Hematopoietic multipotent progenitor cell treated with erythropoietin and hydrocortisone succinate and interleukin-3 and kit ligand, for 8 days (in vitro differentiated cells): ENCODE data around the gene KRT77.

Source experiments
- DNase-seq: peaks from one replicate; pipeline ENCODE4 v3.0.0-alpha.2; 2015

The KRT77 gene

GRCh38 chr12:52691076-52691840, 12.1 kb downstream of the KRT77 start:
- DNase-seq: no peak

- no peak for DNase-seq
These were observed 12.8 kb downstream of the KRT77 start for GRCh38 chr12:52690351-52691075.

GRCh38 chr12:52689936-52690335, 13.4 kb downstream of the KRT77 start:
- DNase-seq: no peak

- no peak for DNase-seq
These were observed 14.1 kb downstream of the KRT77 start for GRCh38 chr12:52689239-52689638.

GRCh38 chr12:52688481-52688880, 14.8 kb downstream of the KRT77 start:
- no peak for DNase-seq

- DNase-seq: peak; percentile 50
These were observed 15.6 kb downstream of the KRT77 start for GRCh38 chr12:52687497-52688385.

GRCh38 chr12:52686756-52687487, 16.4 kb downstream of the KRT77 start:
- no peak for DNase-seq

- no peak for DNase-seq
These were observed 17.3 kb downstream of the KRT77 start for GRCh38 chr12:52686063-52686462.

- DNase-seq: no peak
These were observed 17.9 kb downstream of the KRT77 start for GRCh38 chr12:52685406-52685890.

- no peak for DNase-seq
These were observed 18.9 kb downstream of the KRT77 start for GRCh38 chr12:52684431-52684830.

GRCh38 chr12:52683575-52684300, 19.6 kb downstream of the KRT77 start:
- DNase-seq: no peak

- DNase-seq: no peak
These were observed 20.3 kb downstream of the KRT77 start for GRCh38 chr12:52682938-52683574.

GRCh38 chr12:52682381-52682660, 21.0 kb downstream of the KRT77 start:
- DNase-seq: no peak

- DNase-seq: peak; percentile 28
These were observed 21.6 kb downstream of the KRT77 start for GRCh38 chr12:52681526-52682380.

- DNase-seq: no peak
These were observed 23.0 kb downstream of the KRT77 start, which contains the start of gene KRT1 for GRCh38 chr12:52680363-52680762. Gene KRT1 (minus strand): TSS chr12:52680407. CDS start chr12:52680348, 59 bp downstream.

- DNase-seq: no peak
These were observed 23.4 kb downstream of the KRT77 start for GRCh38 chr12:52679875-52680274.

- DNase-seq: no peak
These were observed 25.7 kb downstream of the KRT77 start for GRCh38 chr12:52677671-52678070.

GRCh38 chr12:52677126-52677525, 26.2 kb downstream of the KRT77 start:
- no peak for DNase-seq

GRCh38 chr12:52676163-52676562, 27.2 kb downstream of the KRT77 start:
- no peak for DNase-seq

GRCh38 chr12:52675301-52675701, 28.0 kb downstream of the KRT77 start:
- DNase-seq: no peak

- DNase-seq: no peak
These were observed 28.9 kb downstream of the KRT77 start for GRCh38 chr12:52674433-52674775.
